GM19240 (cell line): Measurements from ENCODE around the gene POLR2E.

ENCODE experiments used
- DNase-seq: peaks from one replicate; pipeline ENCODE4 v3.0.0; 2011; ENCODE audit warnings: low spot score; ENCODE audit not compliant: insufficient read length

Gene POLR2E

DNA sequence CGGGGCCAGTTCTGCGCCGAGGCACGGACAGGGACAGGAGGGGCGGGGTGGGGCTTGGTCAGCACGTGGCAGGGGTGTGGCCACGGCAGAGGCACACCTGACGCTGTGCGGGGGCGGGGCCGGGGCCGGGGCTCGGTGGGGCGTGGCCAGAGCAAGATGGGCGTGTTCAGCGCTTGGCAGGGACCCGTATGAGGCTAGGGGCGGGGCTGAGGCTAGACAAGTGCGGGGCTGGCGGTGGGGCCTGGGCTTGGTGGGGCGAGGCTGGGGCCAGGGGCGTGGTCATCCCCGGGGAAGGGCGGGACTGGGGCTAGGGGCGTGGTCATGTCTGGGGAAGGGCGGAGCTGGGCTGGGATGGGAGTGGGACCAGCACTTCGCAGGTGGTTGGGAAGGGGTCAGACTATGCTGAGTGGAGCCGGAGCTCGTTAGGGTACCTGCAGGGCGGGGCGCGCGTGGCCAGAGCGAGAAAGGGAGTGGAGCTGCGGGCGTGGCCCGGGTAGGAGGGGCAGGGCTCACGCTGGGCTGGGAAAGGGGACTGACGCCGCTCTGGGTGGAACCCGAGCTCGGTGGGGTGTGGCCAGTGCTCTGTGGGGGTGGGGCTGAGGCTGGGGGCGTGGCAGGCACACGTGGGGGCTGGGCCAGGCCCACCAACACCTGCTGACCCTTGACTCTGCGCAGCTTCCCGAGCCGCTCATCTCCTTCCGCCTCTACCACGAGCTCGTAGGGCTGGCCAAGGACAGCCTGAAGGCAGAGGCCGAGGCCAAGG is 12.8 kb downstream of the POLR2E start:
- DNase-seq, result peak; percentile 47

- no peak for DNase-seq
Measured at GRCh38 chr19:1081301-1082164, 13.6 kb downstream of the POLR2E start.

- no peak for DNase-seq
Measured at GRCh38 chr19:1080360-1081161, 14.6 kb downstream of the POLR2E start.

DNA sequence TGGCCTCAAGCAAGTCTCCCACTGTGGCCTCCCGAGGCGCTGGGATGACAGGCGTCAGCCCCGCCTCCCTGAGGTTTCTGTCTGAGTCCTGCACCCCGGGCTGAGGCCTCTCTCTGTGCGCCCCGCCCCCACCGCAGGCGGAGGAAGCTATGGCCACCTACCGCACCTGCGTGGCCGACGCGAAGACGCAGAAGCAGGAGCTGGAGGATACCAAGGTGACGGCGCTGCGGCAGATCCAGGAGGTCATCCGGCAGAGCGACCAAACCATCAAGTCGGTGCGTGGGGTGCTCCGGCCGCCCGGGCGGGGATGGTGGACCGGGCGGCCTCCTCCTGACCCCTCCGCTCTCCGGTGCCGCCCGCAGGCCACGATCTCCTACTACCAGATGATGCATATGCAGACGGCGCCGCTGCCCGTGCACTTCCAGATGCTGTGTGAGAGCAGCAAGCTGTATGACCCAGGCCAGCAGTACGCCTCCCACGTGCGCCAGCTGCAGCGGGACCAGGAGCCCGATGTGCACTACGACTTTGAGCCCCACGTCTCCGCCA is 15.5 kb downstream of the POLR2E start:
- no peak for DNase-seq

GRCh38 chr19:1076951-1077350 is 18.2 kb downstream of the POLR2E start:
- peak; percentile 100 for DNase-seq

- no peak for DNase-seq
Measured at GRCh38 chr19:1076046-1076386, 19.2 kb downstream of the POLR2E start.

DNA sequence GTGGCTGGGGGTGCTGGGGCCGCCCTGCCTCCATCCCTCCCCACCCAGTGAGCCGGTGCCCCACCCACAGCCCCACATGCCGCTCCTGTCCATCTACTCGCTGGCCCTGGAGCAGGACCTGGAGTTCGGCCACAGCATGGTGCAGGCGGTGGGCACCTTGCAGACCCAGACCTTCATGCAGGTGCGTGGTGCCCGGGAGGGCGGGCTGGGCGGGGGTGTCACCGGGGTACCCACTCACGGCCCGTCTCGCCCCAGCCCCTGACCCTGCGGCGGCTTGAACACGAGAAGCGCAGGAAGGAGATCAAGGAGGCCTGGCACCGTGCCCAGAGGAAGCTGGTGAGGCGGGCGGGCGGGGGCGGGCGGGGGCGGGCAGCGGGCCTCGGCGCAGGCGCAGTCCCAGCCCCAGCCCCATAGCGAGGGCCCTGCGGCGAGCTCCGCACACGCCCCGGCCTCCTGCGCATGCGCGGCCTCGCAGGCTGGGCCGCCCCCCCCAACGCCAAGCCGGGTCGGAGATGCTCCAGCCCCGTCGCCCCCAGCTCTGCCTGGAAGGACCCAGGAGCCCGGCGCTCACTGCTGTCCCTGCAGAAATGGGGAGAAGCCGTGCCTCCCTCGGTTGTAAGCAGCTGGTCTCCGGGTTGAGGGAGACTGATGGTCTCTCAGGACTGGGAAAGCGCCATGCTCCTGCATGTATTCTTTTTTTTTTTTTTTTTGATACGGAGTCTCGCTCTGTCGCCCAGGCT is 20.5 kb downstream of the POLR2E start:
- peak; percentile 95 for DNase-seq

- no peak for DNase-seq
Measured at GRCh38 chr19:1073956-1074517, 21.1 kb downstream of the POLR2E start.

GRCh38 chr19:1073063-1073955 is 21.9 kb downstream of the POLR2E start:
- no peak for DNase-seq

DNA sequence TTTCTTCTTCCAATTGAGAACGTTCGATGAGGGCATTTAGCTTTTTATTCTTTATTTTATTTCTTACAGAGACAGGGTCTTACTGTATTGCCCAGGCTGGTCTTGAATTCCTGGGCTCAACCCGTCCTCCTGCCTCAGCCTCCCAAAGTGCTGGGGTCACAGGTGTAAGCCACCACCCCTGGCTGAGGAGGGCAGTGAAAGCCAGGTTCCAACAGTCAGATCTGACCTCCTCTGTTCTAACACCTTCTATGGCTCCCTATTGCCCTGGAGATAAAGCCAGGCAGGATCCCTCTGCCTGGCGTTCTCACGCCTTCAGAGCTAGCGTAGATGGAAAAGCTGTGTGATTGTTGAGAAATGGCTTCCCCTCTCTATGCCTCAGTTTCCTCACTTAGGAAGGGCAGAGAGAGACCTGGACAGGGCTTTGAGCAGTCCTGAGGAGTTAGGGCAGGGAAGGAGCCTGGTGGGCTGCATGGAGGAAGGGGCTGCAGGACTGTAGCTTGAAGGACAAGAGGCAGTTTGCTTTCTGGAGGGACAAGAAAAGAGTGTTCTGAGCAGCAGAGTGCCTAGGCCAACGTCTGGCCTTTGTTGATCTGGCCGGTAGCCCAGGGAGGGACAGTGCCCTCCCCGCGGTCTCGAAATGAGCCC is 22.7 kb downstream of the POLR2E start:
- DNase-seq, result no peak

GRCh38 chr19:1070931-1071791 is 24.0 kb downstream of the POLR2E start:
- no peak for DNase-seq

DNA sequence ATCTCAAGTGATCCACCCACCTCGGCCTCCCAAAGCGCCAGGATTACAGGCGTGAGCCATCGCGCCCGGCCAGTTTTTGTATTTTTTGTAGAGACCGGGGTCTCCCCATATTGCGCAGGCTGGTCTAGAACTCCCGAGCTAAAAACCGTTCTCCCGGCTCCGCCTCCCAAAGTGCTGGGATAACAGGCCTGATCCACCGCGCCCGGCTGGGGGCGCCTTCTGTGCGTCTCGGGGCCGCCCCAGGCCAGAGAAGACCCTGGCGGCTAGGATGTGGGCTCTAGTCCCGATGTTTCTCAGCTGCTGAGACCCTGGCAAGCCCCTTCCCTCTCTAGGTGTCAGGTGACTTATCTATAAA is 24.6 kb downstream of the POLR2E start:
- no peak for DNase-seq

- peak; percentile 72 for DNase-seq
Measured at GRCh38 chr19:1069009-1069779, 26.0 kb downstream of the POLR2E start.

- peak; percentile 46 for DNase-seq
Measured at GRCh38 chr19:1068009-1069001, 26.9 kb downstream of the POLR2E start.

DNA sequence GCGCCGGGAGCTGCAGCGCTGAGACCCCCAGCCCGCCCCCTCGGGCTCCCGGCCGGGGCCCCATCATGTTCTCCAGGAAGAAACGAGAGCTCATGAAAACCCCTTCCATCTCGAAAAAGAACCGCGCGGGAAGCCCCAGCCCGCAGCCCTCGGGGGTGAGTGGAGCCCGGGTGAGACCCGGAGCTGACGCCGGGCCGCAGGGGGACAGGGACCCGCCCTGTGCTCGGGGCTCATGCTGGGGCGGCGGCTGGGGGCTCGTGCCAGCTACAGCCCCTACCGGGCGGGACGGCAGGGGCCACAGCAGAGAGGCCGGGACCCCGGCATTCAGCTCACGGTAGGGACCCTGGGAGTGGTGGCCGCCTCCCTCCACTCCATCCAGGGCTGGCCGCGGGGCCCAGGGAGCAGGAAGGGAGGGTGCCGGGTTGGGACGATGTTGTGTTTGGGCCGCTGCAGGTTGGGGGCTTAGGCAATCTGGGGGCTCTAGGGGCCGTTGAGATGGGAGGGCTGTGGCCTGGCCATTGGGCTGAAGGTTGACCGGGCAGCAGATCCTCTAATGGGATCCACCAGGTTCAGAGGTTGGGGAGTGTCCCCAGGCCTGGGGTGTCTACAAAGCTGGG is 27.7 kb downstream of the POLR2E start:
- DNase-seq, result no peak
